ENCODE measurements around the gene UQCR10. TPM values are rescaled to one million over a fixed set of nuclear protein-coding genes. Genes with fewer than 3 reads are reported as not detected.
A peak's percentile ranks its signal among the peaks of the same experiment; 100 is the strongest.

Gene UQCR10
- polyA plus RNA-seq, 1 donor from 2014 or later: 192 TPM

DNA sequence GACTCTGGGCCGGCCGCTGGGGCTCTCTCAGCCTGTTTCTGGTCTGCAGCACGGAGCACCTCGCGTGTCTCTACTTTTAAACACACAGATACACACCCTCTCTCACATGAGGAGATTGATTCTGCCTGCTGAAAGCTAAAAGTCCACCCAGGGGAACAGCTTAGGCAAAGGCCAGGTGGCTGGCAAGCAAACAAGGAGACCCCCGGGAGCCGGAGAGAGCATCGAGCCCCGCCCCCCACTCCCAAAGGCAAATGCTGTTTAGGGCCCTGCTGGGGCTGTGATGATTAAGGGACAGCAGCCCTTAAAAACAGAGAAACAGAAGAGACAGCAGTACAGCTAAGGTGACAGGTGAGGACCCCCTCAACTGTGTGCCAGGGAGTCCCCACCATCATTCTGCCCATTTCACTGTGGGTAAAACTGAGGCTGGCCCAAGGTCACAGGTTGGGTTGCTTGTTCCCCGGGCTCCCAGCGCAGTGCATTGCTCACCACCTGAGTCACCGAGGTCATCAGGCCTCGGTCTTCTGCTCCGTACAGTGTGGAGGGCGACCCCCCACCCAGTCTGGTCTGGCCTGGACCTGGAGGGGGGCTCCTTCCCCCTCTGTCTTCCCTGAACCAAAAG, 40.5 kb upstream of the UQCR10 start:
- Histone ChIP-seq H3K9ac (ENCODE audit: low read length) (no peak overlapping the region), H3K4me2 (ENCODE audit: low read length) (no peak overlapping the region), H3K79me2 (replicated peaks; ENCODE audit: insufficient read depth, low read length) (no peaks in the 10 kb centered on the region), H4K20me1 (ENCODE audit: insufficient read depth) (no peaks in the 10 kb centered on the region), H3K36me3 (ENCODE audit: insufficient read depth, low read length) (no peaks in the 10 kb centered on the region), H3K4me3 (ENCODE audit: low read length) (no peak overlapping the region), H3F3A (ENCODE audit: insufficient read depth, low read length, poor library complexity, severe bottlenecking) (no peaks in the 10 kb centered on the region), H3K27me3 (ENCODE audit: insufficient read depth, low read depth, low read length) (peaks cover 15% of the 10 kb centered on the region), H3K27ac (ENCODE audit: low read length) (no peak overlapping the region), H3K9me2 (ENCODE audit: insufficient read depth, low read length) (no peaks in the 10 kb centered on the region), H3K9me3 (ENCODE audit: low read length) (no peaks in the 10 kb centered on the region), H2AFZ (ENCODE audit: low read depth, low read length) (no peak overlapping the region)
- TF ChIP-seq TAF1 (IDR thresholded peaks at IDR 0.05; ENCODE audit: low read depth) (no peak), RAD21 (conservative IDR thresholded peaks at IDR 0.05) (no peak), SMC3 (conservative IDR thresholded peaks at IDR 0.05; ENCODE audit: poor library complexity) (no peak), MXI1 (conservative IDR thresholded peaks at IDR 0.05; ENCODE audit: poor library complexity, severe bottlenecking) (no peak), POLR2AphosphoS5 (IDR thresholded peaks at IDR 0.05) (no peak), EZH2 (IDR thresholded peaks at IDR 0.05; ENCODE audit: borderline replicate concordance, insufficient read depth, low read length, poor library complexity, severe bottlenecking) (no peak), REST (IDR thresholded peaks at IDR 0.05; ENCODE audit: borderline replicate concordance) (no peak), EP300 (conservative IDR thresholded peaks at IDR 0.05; ENCODE audit: poor library complexity, severe bottlenecking) (no peak)
- TF ChIP-seq, protein P1, sequence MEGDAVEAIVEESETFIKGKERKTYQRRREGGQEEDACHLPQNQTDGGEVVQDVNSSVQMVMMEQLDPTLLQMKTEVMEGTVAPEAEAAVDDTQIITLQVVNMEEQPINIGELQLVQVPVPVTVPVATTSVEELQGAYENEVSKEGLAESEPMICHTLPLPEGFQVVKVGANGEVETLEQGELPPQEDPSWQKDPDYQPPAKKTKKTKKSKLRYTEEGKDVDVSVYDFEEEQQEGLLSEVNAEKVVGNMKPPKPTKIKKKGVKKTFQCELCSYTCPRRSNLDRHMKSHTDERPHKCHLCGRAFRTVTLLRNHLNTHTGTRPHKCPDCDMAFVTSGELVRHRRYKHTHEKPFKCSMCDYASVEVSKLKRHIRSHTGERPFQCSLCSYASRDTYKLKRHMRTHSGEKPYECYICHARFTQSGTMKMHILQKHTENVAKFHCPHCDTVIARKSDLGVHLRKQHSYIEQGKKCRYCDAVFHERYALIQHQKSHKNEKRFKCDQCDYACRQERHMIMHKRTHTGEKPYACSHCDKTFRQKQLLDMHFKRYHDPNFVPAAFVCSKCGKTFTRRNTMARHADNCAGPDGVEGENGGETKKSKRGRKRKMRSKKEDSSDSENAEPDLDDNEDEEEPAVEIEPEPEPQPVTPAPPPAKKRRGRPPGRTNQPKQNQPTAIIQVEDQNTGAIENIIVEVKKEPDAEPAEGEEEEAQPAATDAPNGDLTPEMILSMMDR (IDR thresholded peaks at IDR 0.05; ENCODE audit: poor library complexity, severe bottlenecking): no peak

DNA sequence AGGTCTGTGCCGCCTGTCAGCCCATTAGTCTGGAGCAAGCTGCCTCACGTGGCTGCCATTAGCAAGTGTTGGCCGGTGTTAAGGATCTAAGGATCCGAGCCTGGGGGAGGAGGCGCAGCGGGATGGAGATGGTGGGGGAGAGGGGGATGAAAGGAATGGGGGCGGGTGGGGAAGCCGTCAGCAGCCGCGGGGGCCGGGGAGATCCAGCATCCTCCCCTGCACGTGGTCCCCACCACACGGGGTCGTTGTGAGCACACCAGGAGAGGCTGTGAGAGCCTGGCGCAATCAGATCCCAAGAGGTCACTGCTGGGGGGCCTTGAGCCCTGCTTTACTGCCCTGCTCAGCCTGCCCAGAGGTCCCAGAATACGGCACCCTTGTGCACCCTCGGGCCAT, 40.0 kb upstream of the UQCR10 start:
- Histone ChIP-seq H3K4me3 (ENCODE audit: low read length) (no peak overlapping the region), H3F3A (ENCODE audit: insufficient read depth, low read length, poor library complexity, severe bottlenecking) (no peaks in the 10 kb centered on the region), H3K27me3 (ENCODE audit: insufficient read depth, low read depth, low read length) (peaks cover 10% of the 10 kb centered on the region), H3K9me3 (ENCODE audit: low read length) (no peaks in the 10 kb centered on the region), H4K20me1 (ENCODE audit: insufficient read depth) (no peaks in the 10 kb centered on the region), H2AFZ (ENCODE audit: low read depth, low read length) (no peak overlapping the region), H3K4me2 (ENCODE audit: low read length) (no peak overlapping the region), H3K9ac (ENCODE audit: low read length) (no peak overlapping the region), H3K27ac (ENCODE audit: low read length) (no peak overlapping the region), H3K36me3 (ENCODE audit: insufficient read depth, low read length) (no peaks in the 10 kb centered on the region), H3K79me2 (replicated peaks; ENCODE audit: insufficient read depth, low read length) (no peaks in the 10 kb centered on the region), H3K9me2 (ENCODE audit: insufficient read depth, low read length) (no peaks in the 10 kb centered on the region)
- no peak for TF ChIP-seq SMC3 (conservative IDR thresholded peaks at IDR 0.05; ENCODE audit: poor library complexity)
- TF ChIP-seq EZH2 (IDR thresholded peaks at IDR 0.05; ENCODE audit: borderline replicate concordance, insufficient read depth, low read length, poor library complexity, severe bottlenecking): no peak
- TF ChIP-seq, protein P1 (IDR thresholded peaks at IDR 0.05; ENCODE audit: poor library complexity, severe bottlenecking): peak; percentile 17
- TF ChIP-seq MXI1 (conservative IDR thresholded peaks at IDR 0.05; ENCODE audit: poor library complexity, severe bottlenecking): no peak
- no peak for TF ChIP-seq REST (IDR thresholded peaks at IDR 0.05; ENCODE audit: borderline replicate concordance)
- TF ChIP-seq EP300 (conservative IDR thresholded peaks at IDR 0.05; ENCODE audit: poor library complexity, severe bottlenecking): no peak
- TF ChIP-seq TAF1 (IDR thresholded peaks at IDR 0.05; ENCODE audit: low read depth): no peak

All from neural cell (in vitro differentiated cells).